ENCODE results near the gene CLK1. TPM values are rescaled to one million over a fixed set of nuclear protein-coding genes. Genes with fewer than 3 reads are reported as not detected.

The CLK1 gene
- total RNA-seq, 2 donors from 2014 or later, result 54.9 to 62.8 TPM

- Histone ChIP-seq H3K36me3 (ENCODE audit: control insufficient read depth, insufficient read depth, low read length) (no peaks in the 10 kb centered on the region), H3K9me3 (ENCODE audit: control insufficient read depth, low read length) (peaks cover 14% of the 10 kb centered on the region), H3K27ac (ENCODE audit: low read depth, low read length) (no peak overlapping the region), H3K27me3 (ENCODE audit: control insufficient read depth, insufficient read depth, low read length, poor library complexity, severe bottlenecking) (no peaks in the 10 kb centered on the region), H3K9ac (ENCODE audit: extremely low read depth, low read length, poor library complexity, severe bottlenecking) (no peak overlapping the region), H3K4me3 (ENCODE audit: low read length) (no peak overlapping the region), H3K4me1 (ENCODE audit: control insufficient read depth, insufficient read depth, low read length) (no peaks in the 10 kb centered on the region)
- H3K36me3 Mint-ChIP-seq (ENCODE audit: low read depth), result no peaks in the 10 kb centered on the region
- H3K9me3 Mint-ChIP-seq, result peaks cover 21% of the 10 kb centered on the region
- peak; percentile 65 for DNase-seq
- TF ChIP-seq CTCF (conservative IDR thresholded peaks at IDR 0.05), result no peak
- no peaks in the 10 kb centered on the region for H3K4me1 Mint-ChIP-seq
- peaks cover 5% of the 10 kb centered on the region for H3K27me3 Mint-ChIP-seq (ENCODE audit: insufficient read depth)
- no peak overlapping the region for H3K27ac Mint-ChIP-seq
- WGBS, 2 experiments (ENCODE audit: insufficient coverage in 1 of 2, insufficient read length in 1 of 2), result 86 to 91% methylated on average over 3 of the region's 3 CpGs
- no peak overlapping the region for H3K4me3 Mint-ChIP-seq
Observed at GRCh38 chr2:200839513-200839912, 24.9 kb downstream of the CLK1 start.

DNA sequence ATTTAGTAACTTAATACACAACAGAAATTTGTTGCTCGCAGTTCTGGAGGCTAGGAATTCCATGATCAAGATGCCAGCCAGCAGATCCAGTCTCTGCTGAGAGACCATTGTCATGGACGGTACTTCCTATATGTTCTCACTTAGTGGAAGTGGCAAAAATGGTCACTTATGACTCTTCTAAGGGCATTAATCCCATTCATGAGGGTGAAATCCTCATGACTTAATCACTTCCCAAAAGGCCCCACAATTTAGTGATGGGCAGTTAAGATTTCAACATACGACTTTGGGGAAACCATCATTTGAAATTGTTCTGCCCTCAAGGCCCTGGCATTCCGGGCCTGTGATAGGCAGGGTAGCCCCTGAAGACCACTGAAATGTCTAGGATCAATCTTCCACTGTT, 29.8 kb downstream of the CLK1 start:
- Mint-ChIP-seq H3K27ac (no peak overlapping the region), H3K4me3 (no peak overlapping the region), H3K27me3 (ENCODE audit: insufficient read depth) (peaks cover 2% of the 10 kb centered on the region), H3K4me1 (no peaks in the 10 kb centered on the region), H3K9me3 (peaks cover 21% of the 10 kb centered on the region), H3K36me3 (ENCODE audit: low read depth) (no peaks in the 10 kb centered on the region)
- WGBS, 2 experiments (ENCODE audit: insufficient coverage in 1 of 2, insufficient read length in 1 of 2), result 93 to 94% methylated on average over 4 of the region's 4 CpGs
- Histone ChIP-seq H3K36me3 (ENCODE audit: control insufficient read depth, insufficient read depth, low read length) (no peaks in the 10 kb centered on the region), H3K9ac (ENCODE audit: extremely low read depth, low read length, poor library complexity, severe bottlenecking) (no peak overlapping the region), H3K4me3 (ENCODE audit: low read length) (no peak overlapping the region), H3K27me3 (ENCODE audit: control insufficient read depth, insufficient read depth, low read length, poor library complexity, severe bottlenecking) (no peaks in the 10 kb centered on the region), H3K4me1 (ENCODE audit: control insufficient read depth, insufficient read depth, low read length) (no peaks in the 10 kb centered on the region), H3K27ac (ENCODE audit: low read depth, low read length) (no peak overlapping the region), H3K9me3 (ENCODE audit: control insufficient read depth, low read length) (peaks cover 14% of the 10 kb centered on the region)
- no peak for TF ChIP-seq CTCF (conservative IDR thresholded peaks at IDR 0.05)
- DNase-seq, result no peak

DNA sequence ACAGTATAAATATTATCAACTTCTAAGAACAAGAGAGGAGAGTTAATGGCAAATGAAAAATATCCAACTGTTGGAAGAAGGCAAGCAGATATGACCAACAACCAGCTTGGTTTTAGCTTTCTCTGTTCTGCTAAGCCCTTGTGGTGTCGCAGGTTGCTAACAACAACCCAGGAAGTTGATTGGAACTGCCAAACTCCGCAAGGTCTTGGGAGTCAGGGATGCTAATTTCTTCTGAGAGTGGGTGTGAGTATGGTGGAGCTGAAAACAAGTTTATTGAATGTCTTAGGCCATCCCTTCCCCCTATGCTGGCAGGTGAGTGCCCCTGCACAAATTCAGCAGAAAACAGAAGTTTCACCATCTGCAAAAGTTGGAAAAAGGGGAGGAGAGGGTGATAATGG, 35.2 kb downstream of the CLK1 start:
- no peak overlapping the region for H3K4me3 ChIP-seq (ENCODE audit: low read length)
- Mint-ChIP-seq H3K27ac (no peak overlapping the region), H3K27me3 (ENCODE audit: insufficient read depth) (no peaks in the 10 kb centered on the region), H3K4me3 (no peak overlapping the region), H3K4me1 (no peaks in the 10 kb centered on the region), H3K36me3 (ENCODE audit: low read depth) (peaks cover 3% of the 10 kb centered on the region), H3K9me3 (no peaks in the 10 kb centered on the region)
- peak overlapping the region; percentile 41 for H3K27ac ChIP-seq (ENCODE audit: low read depth, low read length)
- no peaks in the 10 kb centered on the region for H3K4me1 ChIP-seq (ENCODE audit: control insufficient read depth, insufficient read depth, low read length)
- no peak overlapping the region for H3K9ac ChIP-seq (ENCODE audit: extremely low read depth, low read length, poor library complexity, severe bottlenecking)
- 92 to 93% methylated on average over 2 of the region's 2 CpGs for WGBS, 2 experiments (ENCODE audit: insufficient coverage in 1 of 2, insufficient read length in 1 of 2)
- H3K9me3 ChIP-seq (ENCODE audit: control insufficient read depth, low read length), result no peaks in the 10 kb centered on the region
- no peaks in the 10 kb centered on the region for H3K27me3 ChIP-seq (ENCODE audit: control insufficient read depth, insufficient read depth, low read length, poor library complexity, severe bottlenecking)
- peaks cover 21% of the 10 kb centered on the region for H3K36me3 ChIP-seq (ENCODE audit: control insufficient read depth, insufficient read depth, low read length)
- no peak for TF ChIP-seq CTCF (conservative IDR thresholded peaks at IDR 0.05)
- DNase-seq, result peak; percentile 68

Data from endodermal cell (in vitro differentiated cells).